ENCODE results near the gene RELB.
"Not testable (repeated sequence)": the region's sequence is repeated elsewhere in the genome, so short reads cannot be mapped to it uniquely, and the experiment has no call there.

DNA sequence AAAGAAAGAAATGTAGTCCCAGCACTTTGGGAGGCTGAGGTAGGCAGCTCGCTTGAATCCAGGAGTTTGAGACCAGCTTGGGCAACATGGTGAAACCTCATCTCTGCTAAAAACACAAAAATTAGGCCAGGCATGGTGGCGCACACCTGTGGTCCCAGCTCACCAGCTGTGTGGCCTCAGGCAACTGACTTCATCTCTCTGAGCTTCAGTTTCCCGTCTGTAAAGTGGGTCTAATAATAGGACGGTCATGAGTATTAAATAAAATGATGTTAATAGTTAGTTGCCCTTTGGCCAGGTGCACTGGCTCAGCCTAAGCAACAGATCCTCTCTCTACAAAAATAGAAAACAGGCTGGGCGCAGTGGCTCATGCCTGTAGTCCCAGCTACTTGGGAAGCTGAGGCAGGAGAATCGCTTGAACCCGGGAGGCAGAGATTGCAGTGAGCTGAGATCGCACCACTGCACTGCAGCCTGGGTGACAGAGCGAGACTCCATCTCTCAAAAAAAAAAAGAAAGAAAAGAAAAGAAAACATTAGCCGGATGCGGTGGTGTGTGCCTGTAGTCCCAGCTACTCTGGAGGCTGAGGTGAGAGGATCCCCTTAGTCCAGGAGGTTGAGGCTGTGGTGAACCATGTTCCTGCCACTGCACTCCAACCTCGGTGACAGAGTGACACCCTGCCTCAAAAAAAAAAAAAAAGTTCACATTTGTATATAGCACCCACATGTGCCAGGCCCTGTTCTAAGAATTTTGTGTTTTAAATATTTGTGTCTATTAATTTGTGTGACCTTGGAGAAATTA is 1.9 kb upstream of the RELB start:
- TF ChIP-seq, protein P1, sequence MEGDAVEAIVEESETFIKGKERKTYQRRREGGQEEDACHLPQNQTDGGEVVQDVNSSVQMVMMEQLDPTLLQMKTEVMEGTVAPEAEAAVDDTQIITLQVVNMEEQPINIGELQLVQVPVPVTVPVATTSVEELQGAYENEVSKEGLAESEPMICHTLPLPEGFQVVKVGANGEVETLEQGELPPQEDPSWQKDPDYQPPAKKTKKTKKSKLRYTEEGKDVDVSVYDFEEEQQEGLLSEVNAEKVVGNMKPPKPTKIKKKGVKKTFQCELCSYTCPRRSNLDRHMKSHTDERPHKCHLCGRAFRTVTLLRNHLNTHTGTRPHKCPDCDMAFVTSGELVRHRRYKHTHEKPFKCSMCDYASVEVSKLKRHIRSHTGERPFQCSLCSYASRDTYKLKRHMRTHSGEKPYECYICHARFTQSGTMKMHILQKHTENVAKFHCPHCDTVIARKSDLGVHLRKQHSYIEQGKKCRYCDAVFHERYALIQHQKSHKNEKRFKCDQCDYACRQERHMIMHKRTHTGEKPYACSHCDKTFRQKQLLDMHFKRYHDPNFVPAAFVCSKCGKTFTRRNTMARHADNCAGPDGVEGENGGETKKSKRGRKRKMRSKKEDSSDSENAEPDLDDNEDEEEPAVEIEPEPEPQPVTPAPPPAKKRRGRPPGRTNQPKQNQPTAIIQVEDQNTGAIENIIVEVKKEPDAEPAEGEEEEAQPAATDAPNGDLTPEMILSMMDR (conservative IDR thresholded peaks at IDR 0.05 in 1 of 2, IDR thresholded peaks at IDR 0.05 in 1 of 2; ENCODE audit: extremely low read depth in 1 of 2, insufficient read depth in 1 of 2, low read depth in 1 of 2, low read length in 2 of 2) = not testable (repeated sequence)
- not testable (repeated sequence) for TF ChIP-seq EZH2 (IDR thresholded peaks at IDR 0.05; ENCODE audit: borderline replicate concordance, low read length)

Data from mammary epithelial cell (primary cell).